ENCODE data around the gene TSPAN7.

Gene TSPAN7

GRCh38 chrX:38649221-38649620 lies 87.9 kb downstream of the TSPAN7 start:
- DNase-seq (ENCODE audit: low read depth), result no peak

GRCh38 chrX:38649674-38650647 lies 88.6 kb downstream of the TSPAN7 start:
- DNase-seq (ENCODE audit: low read depth), result no peak

GRCh38 chrX:38651625-38652601 lies 90.6 kb downstream of the TSPAN7 start:
- no peak for DNase-seq (ENCODE audit: low read depth)

GRCh38 chrX:38652934-38653442 lies 91.6 kb downstream of the TSPAN7 start:
- DNase-seq (ENCODE audit: low read depth), result no peak

- peak; percentile 2 for DNase-seq (ENCODE audit: low read depth)
These were observed 93.0 kb downstream of the TSPAN7 start for GRCh38 chrX:38654302-38654701.

- DNase-seq (ENCODE audit: low read depth), result no peak
These were observed 95.1 kb downstream of the TSPAN7 start for GRCh38 chrX:38656350-38656915.

GRCh38 chrX:38657562-38657961 lies 96.2 kb downstream of the TSPAN7 start:
- no peak for DNase-seq (ENCODE audit: low read depth)

- no peak for DNase-seq (ENCODE audit: low read depth)
These were observed 99.2 kb downstream of the TSPAN7 start for GRCh38 chrX:38660395-38661102.

GRCh38 chrX:38661103-38661441 lies 99.7 kb downstream of the TSPAN7 start:
- DNase-seq (ENCODE audit: low read depth), result no peak

GRCh38 chrX:38661561-38661960 lies 100.2 kb downstream of the TSPAN7 start:
- no peak for DNase-seq (ENCODE audit: low read depth)

- DNase-seq (ENCODE audit: low read depth), result no peak
These were observed 101.3 kb downstream of the TSPAN7 start for GRCh38 chrX:38662640-38663039.

- DNase-seq (ENCODE audit: low read depth), result peak; percentile 36
These were observed 102.9 kb downstream of the TSPAN7 start for GRCh38 chrX:38664285-38664684.

GRCh38 chrX:38666909-38667308 lies 105.6 kb downstream of the TSPAN7 start:
- no peak for DNase-seq (ENCODE audit: low read depth)

GRCh38 chrX:38668771-38669170 lies 107.4 kb downstream of the TSPAN7 start:
- no peak for DNase-seq (ENCODE audit: low read depth)

- no peak for DNase-seq (ENCODE audit: low read depth)
These were observed 108.1 kb downstream of the TSPAN7 start for GRCh38 chrX:38669428-38669827.

GRCh38 chrX:38672646-38673045 lies 111.3 kb downstream of the TSPAN7 start:
- no peak for DNase-seq (ENCODE audit: low read depth)

- no peak for DNase-seq (ENCODE audit: low read depth)
These were observed 114.5 kb downstream of the TSPAN7 start for GRCh38 chrX:38675856-38676255.

GRCh38 chrX:38678183-38678582 lies 116.8 kb downstream of the TSPAN7 start:
- DNase-seq (ENCODE audit: low read depth), result no peak

GRCh38 chrX:38678821-38679220 lies 117.5 kb downstream of the TSPAN7 start:
- DNase-seq (ENCODE audit: low read depth), result no peak

GRCh38 chrX:38679695-38680094 lies 118.4 kb downstream of the TSPAN7 start:
- no peak for DNase-seq (ENCODE audit: low read depth)

- DNase-seq (ENCODE audit: low read depth), result no peak
These were observed 120.8 kb downstream of the TSPAN7 start for GRCh38 chrX:38682095-38682494.

GRCh38 chrX:38692961-38693360 lies 131.6 kb downstream of the TSPAN7 start:
- DNase-seq (ENCODE audit: low read depth), result no peak

Data from fibroblast of gingiva (primary cell).